ENCODE data around the gene ZNF101. TPM values are rescaled to one million over a fixed set of nuclear protein-coding genes. Genes with fewer than 3 reads are reported as not detected.
A peak's percentile ranks its signal among the peaks of the same experiment; 100 is the strongest.

The ZNF101 gene
- 5.5 and 10.6 TPM in 2 replicates for total RNA-seq (2014; rRNA removed)
- 4.8 TPM for polyA plus RNA-seq (2012)

DNA sequence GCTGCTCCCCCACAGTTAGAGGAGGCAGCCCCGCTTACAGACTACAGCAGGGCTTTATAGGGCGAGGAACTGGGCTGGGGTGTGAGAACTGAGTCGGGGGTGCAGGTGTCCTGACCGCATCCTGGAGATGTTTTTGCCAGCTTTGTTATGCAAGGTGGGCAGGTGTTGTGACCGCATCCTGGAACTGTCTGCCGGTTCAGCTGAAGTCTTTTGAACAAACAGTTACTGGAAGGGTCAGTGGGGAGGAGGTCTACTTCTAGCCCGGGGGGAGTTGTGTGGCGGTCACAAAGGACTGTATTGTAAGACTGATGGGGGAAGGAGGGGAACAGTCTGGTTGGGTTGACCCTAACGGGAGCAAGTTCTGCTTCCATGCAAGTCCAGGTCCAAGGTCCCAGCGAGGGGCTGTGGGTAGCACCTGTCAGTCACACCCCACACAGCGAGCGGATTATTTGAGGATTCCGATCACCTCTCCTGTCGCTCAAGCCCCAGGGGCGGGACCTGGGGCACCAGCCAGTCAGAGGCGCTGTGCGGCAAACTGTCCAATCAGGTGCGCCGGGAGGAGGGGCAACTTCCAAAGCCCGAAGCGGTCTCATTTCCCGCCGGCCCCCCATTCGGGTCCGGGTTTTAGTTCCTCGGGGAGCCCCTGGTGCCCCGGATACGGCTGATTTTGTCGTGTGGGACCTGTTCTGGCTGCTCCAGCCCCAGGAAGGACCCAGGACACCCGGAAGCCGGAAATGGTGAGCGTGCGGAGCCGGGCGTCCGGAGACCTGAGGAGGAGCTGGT, at the start of gene ZNF101:
TSS of gene ZNF101 (plus strand) at position 610 of the 783 bp plus-strand sequence. CDS start at position 735, 125 bp downstream.
- DNase-seq (ENCODE audit: low read depth): peak; percentile 93

GRCh38 chr19:19619181-19619848, 49.3 kb upstream of the ZNF101 start:
- no peak for DNase-seq (ENCODE audit: low read depth)

GRCh38 chr19:19619849-19620210, 48.8 kb upstream of the ZNF101 start:
- DNase-seq (ENCODE audit: low read depth): no peak

- no peak for DNase-seq (ENCODE audit: low read depth)
These were observed 45.3 kb upstream of the ZNF101 start for GRCh38 chr19:19623383-19623782.

- DNase-seq (ENCODE audit: low read depth): no peak
These were observed 44.5 kb upstream of the ZNF101 start for GRCh38 chr19:19624032-19624570.

GRCh38 chr19:19626516-19627472, 41.8 kb upstream of the ZNF101 start:
- DNase-seq (ENCODE audit: low read depth): no peak

DNA sequence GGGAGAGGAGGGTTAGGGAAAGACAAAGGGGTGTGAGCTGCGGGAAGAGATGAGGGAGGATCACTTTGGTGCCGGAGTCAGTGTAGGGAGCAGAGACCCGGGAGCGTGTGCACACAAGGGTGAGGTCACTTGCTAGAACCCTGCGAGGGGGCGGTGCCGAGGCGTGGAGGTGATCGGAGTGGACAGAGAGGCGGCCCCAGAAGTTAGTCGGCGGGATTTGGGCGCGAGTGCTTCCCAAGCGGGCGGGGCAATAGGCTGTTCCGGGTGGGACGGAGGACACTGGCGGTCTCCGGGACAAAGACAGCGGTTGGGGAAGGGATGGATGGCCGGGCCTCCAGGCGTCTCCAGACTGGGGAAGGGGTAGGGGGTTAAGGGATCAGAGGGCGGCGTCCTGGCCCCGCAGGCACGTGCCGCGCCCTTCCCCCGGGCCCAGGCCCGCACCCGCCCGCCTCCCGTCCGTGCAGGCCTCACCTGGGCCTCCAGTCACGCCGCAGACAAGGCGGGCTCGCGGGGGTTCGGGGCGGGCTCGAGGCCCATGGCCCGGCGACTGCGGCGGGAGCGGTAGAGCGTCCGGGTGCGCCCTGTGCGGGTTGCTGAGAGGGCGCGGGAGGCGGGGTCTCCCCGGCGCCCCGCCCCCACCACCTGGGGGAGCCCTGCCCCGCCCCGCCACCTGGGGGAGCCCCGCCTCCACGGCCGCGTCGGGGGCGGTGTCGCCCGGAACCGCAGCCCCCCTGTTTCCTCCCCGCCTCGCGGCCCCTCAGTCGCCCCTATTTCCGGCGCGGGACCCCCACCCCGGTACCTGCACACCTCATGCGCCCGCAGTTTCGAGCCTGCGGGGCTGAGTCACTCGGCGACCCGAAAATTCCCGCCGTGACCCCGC, 40.8 kb upstream of the ZNF101 start, which contains the start of gene LPAR2:
TSS of gene LPAR2 (minus strand) at position 600 of the 880 bp plus-strand sequence. CDS start 945 bp downstream, outside the sequence.
- DNase-seq (ENCODE audit: low read depth): no peak

GRCh38 chr19:19628501-19629134, 40.0 kb upstream of the ZNF101 start:
- DNase-seq (ENCODE audit: low read depth): no peak

DNA sequence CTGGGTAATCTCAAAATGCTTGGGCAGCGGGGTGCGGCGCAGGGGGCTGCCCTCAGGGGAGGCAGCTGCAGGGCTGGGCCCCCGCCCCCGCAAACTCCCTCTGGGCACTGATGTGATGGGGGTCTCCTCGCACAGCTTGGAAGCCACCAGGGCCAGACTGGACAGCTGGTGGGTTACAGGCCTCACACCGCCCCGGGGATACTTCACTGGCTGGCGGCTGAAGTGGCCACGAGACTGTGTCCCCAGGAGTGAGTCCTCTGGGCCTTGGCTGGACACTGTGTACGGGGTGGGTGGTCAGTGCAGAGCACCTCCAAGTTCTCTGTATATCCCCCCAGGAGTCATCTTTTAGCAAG, 38.6 kb upstream of the ZNF101 start:
- DNase-seq (ENCODE audit: low read depth): no peak

- DNase-seq (ENCODE audit: low read depth): no peak
These were observed 38.2 kb upstream of the ZNF101 start for GRCh38 chr19:19630426-19630825.

DNA sequence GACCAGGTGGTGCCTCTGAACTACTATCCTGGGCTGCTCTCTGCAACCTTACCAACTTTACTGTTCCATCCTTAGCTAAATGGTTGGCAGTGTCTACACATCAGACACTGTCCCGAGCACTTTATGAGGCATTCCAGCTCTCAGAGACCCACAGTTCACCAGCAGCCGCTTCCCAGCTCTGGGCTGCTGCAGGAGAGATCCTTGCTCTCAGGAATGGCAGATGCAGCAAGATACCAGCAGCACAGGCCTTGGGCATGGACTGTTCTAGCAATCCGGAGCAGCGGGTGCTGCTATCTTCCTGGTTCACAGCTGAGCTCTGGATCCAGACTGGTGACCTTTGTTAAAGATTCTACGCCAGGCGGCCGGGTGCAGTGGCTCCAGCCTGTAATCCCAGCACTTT, 37.3 kb upstream of the ZNF101 start:
- DNase-seq (ENCODE audit: low read depth): no peak

GRCh38 chr19:19632661-19633060, 36.0 kb upstream of the ZNF101 start:
- DNase-seq (ENCODE audit: low read depth): no peak

GRCh38 chr19:19633711-19634515, 34.7 kb upstream of the ZNF101 start:
- no peak for DNase-seq (ENCODE audit: low read depth)

- no peak for DNase-seq (ENCODE audit: low read depth)
These were observed 33.9 kb upstream of the ZNF101 start for GRCh38 chr19:19634516-19635312.

- no peak for DNase-seq (ENCODE audit: low read depth)
These were observed 33.3 kb upstream of the ZNF101 start for GRCh38 chr19:19635313-19635702.

GRCh38 chr19:19636573-19637185, 32.0 kb upstream of the ZNF101 start:
- DNase-seq (ENCODE audit: low read depth): no peak

GRCh38 chr19:19637186-19637522, 31.5 kb upstream of the ZNF101 start:
- no peak for DNase-seq (ENCODE audit: low read depth)
